WTC11 (cell line): ENCODE measurements around the gene DISC1.

Experiments
- TCF7 ChIP-seq: sonication (generic); formaldehyde crosslinking; IDR thresholded peaks from 2 replicates; pipeline ENCODE4 v1.8.0; 2022; ENCODE audit warnings: mild to moderate bottlenecking, low read depth, missing genetic modification reagents, moderate library complexity
- TEAD1 ChIP-seq: sonication (generic); formaldehyde crosslinking; IDR thresholded peaks from 2 replicates; pipeline ENCODE4 v1.8.0; 2022; ENCODE audit warnings: mild to moderate bottlenecking, missing genetic modification reagents
- TF ChIP-seq, protein P1 (sequence below): fragments of 200-600 bp; IDR thresholded peaks from 2 replicates; pipeline ENCODE4 v1.8.0; 2022; ENCODE audit warnings: antibody characterized with exemption
- TF ChIP-seq, protein P2 (sequence below): fragments of 250-450 bp; sonication (Bioruptor Pico); conservative IDR thresholded peaks from 2 replicates; pipeline ENCODE4 v1.9.0; 2021; ENCODE audit warnings: mild to moderate bottlenecking

DNA sequence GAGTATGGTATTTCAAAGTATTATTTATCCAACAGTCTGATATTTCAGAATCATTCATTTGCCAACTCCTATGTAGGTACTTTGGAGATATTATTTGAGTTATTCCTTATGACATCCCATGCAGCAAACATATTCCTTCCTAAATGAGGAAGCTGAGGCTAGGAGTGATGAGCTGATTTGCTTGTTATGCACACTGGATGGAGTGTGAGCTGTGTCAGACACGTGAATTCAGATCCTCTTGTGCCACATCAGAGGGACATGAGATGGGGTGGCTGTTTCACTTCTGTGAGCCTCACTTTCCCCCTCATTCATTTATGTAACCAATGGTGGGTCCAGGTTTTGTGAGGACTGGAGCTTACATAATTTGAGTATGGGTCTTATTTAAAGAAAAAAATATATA, 215.9 kb downstream of the DISC1 start:
- TF ChIP-seq, protein P1, sequence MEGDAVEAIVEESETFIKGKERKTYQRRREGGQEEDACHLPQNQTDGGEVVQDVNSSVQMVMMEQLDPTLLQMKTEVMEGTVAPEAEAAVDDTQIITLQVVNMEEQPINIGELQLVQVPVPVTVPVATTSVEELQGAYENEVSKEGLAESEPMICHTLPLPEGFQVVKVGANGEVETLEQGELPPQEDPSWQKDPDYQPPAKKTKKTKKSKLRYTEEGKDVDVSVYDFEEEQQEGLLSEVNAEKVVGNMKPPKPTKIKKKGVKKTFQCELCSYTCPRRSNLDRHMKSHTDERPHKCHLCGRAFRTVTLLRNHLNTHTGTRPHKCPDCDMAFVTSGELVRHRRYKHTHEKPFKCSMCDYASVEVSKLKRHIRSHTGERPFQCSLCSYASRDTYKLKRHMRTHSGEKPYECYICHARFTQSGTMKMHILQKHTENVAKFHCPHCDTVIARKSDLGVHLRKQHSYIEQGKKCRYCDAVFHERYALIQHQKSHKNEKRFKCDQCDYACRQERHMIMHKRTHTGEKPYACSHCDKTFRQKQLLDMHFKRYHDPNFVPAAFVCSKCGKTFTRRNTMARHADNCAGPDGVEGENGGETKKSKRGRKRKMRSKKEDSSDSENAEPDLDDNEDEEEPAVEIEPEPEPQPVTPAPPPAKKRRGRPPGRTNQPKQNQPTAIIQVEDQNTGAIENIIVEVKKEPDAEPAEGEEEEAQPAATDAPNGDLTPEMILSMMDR, result no peak
- TF ChIP-seq, protein P2, sequence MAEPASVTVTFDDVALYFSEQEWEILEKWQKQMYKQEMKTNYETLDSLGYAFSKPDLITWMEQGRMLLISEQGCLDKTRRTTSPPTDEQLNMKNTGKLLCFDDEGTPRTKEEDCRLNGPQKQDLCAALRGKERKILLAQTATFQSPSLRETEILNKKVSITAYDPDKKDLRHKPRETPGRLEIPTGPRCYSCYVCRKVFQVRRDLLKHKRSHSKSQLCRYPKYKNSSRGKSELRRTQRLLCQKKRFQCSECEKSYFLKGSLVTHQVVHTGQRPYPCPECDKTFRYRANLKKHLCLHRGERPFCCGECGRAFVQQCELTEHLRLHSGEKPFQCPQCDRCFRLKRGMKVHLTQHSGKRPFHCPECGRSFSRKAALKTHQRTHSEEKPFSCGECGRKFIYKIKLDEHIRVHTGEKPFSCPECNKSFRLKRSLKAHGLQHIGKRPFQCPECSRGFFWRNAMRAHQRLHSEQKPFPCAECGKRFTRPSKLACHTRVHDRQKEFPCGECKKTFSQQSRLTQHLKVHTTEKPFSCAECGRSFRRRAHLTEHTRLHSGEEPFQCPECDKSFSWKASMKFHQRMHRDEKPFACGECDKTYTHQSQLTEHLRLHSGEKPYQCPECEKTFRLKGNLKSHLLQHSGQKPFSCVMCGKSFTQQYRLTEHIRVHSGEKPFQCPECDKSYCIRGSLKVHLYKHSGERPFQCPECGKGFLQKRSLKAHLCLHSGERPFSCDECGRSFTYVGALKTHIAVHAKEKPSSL (CRISPR knock-in tag), result no peak
- TF ChIP-seq TCF7 (CRISPR knock-in tag), result no peak
- TF ChIP-seq TEAD1 (CRISPR knock-in tag), result no peak
